SU-DHL-6 (cell line): ENCODE results near the gene SH3PXD2B.

Experiments used
- EZH2phosphoT487 ChIP-seq: fragments of 200-600 bp; sonication (generic), shearing (Covaris generic); conservative IDR thresholded peaks from 2 replicates; pipeline ENCODE4 v1.6.1; 2018; ENCODE audit warnings: mild to moderate bottlenecking, antibody characterized with exemption, low read length, moderate library complexity, mixed read lengths
- TF ChIP-seq, protein P1 (sequence below): fragments of 200-600 bp; sonication (generic); IDR thresholded peaks from one replicate; pipeline ENCODE4 v1.5.1; 2017; ENCODE audit warnings: antibody characterized with exemption, mild to moderate bottlenecking, low read length, moderate library complexity; ENCODE audit not compliant: insufficient read depth, poor library complexity, severe bottlenecking

- TF ChIP-seq, protein P1, sequence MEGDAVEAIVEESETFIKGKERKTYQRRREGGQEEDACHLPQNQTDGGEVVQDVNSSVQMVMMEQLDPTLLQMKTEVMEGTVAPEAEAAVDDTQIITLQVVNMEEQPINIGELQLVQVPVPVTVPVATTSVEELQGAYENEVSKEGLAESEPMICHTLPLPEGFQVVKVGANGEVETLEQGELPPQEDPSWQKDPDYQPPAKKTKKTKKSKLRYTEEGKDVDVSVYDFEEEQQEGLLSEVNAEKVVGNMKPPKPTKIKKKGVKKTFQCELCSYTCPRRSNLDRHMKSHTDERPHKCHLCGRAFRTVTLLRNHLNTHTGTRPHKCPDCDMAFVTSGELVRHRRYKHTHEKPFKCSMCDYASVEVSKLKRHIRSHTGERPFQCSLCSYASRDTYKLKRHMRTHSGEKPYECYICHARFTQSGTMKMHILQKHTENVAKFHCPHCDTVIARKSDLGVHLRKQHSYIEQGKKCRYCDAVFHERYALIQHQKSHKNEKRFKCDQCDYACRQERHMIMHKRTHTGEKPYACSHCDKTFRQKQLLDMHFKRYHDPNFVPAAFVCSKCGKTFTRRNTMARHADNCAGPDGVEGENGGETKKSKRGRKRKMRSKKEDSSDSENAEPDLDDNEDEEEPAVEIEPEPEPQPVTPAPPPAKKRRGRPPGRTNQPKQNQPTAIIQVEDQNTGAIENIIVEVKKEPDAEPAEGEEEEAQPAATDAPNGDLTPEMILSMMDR: no peak
- TF ChIP-seq EZH2phosphoT487: no peak
Observed at GRCh38 chr5:172459783-172460165, 5.4 kb upstream of the SH3PXD2B start.
